ENCODE data around the gene IL24. TPM values are rescaled to one million over a fixed set of nuclear protein-coding genes. Genes with fewer than 3 reads are reported as not detected.

Gene IL24
- total and polyA plus RNA-seq, 2 donors (not counting 1 experiment from before 2014, with no cell fraction given) = 0.17 to 0.54 TPM

- H2AFZ ChIP-seq (ENCODE audit: low read length) = no peak overlapping the region
- no peak overlapping the region for H3K4me3 ChIP-seq (replicated peaks in 1 of 4; ENCODE audit: control extremely low read depth in 1 of 4, insufficient read depth in 1 of 4, low read depth in 3 of 4, low read length in 4 of 4)
- H3K27me3 ChIP-seq (ENCODE audit: control insufficient read depth, insufficient read depth, low read length) = no peaks in the 10 kb centered on the region
- H3K9me3 ChIP-seq (ENCODE audit: control insufficient read depth, insufficient read depth, low read depth, low read length) = no peaks in the 10 kb centered on the region
- TF ChIP-seq CTCF (conservative IDR thresholded peaks at IDR 0.05 in 1 of 2, IDR thresholded peaks at IDR 0.05 in 1 of 2; ENCODE audit: low read depth in 1 of 2, low read length in 2 of 2) = no peak
- no peak for TF ChIP-seq EZH2 (IDR thresholded peaks at IDR 0.05; ENCODE audit: low read length, missing control alignments)
- no peaks in the 10 kb centered on the region for H3K79me2 ChIP-seq (ENCODE audit: control insufficient read depth, insufficient read depth, low read length)
- no peak for DNase-seq (ENCODE audit: low read depth in 2 of 2)
- H3K9ac ChIP-seq (ENCODE audit: insufficient read depth, low read length) = no peak overlapping the region
- no peak overlapping the region for H3K4me2 ChIP-seq (ENCODE audit: extremely low read depth, insufficient read depth, low read length)
- H3K27ac ChIP-seq (ENCODE audit: insufficient read depth, low read length) = no peak overlapping the region
- H4K20me1 ChIP-seq (ENCODE audit: control insufficient read depth, extremely low read depth, insufficient read depth, low read length) = no peaks in the 10 kb centered on the region
- peaks cover 12% of the 10 kb centered on the region for H3K4me1 ChIP-seq (ENCODE audit: control insufficient read depth, extremely low read depth, insufficient read depth, low read length)
- H3K36me3 ChIP-seq (ENCODE audit: control insufficient read depth, insufficient read depth, low read length) = no peaks in the 10 kb centered on the region
Observed at GRCh38 chr1:206902702-206903101, 5.5 kb downstream of the IL24 start.

GRCh38 chr1:206903687-206904086 lies 6.4 kb downstream of the IL24 start:
- Histone ChIP-seq H3K27ac (ENCODE audit: insufficient read depth, low read length) (no peak overlapping the region), H3K4me1 (ENCODE audit: control insufficient read depth, extremely low read depth, insufficient read depth, low read length) (peaks cover 6% of the 10 kb centered on the region), H3K9ac (ENCODE audit: insufficient read depth, low read length) (no peak overlapping the region), H3K79me2 (ENCODE audit: control insufficient read depth, insufficient read depth, low read length) (no peaks in the 10 kb centered on the region), H3K4me2 (ENCODE audit: extremely low read depth, insufficient read depth, low read length) (no peak overlapping the region), H3K9me3 (ENCODE audit: control insufficient read depth, insufficient read depth, low read depth, low read length) (no peaks in the 10 kb centered on the region), H3K27me3 (ENCODE audit: control insufficient read depth, insufficient read depth, low read length) (no peaks in the 10 kb centered on the region), H3K36me3 (ENCODE audit: control insufficient read depth, insufficient read depth, low read length) (no peaks in the 10 kb centered on the region), H4K20me1 (ENCODE audit: control insufficient read depth, extremely low read depth, insufficient read depth, low read length) (no peaks in the 10 kb centered on the region), H2AFZ (ENCODE audit: low read length) (no peak overlapping the region), H3K4me3 (replicated peaks in 1 of 4; ENCODE audit: control extremely low read depth in 1 of 4, insufficient read depth in 1 of 4, low read depth in 3 of 4, low read length in 4 of 4) (no peak overlapping the region)
- DNase-seq (ENCODE audit: low read depth in 2 of 2) = no peak
- no peak for TF ChIP-seq CTCF (conservative IDR thresholded peaks at IDR 0.05 in 1 of 2, IDR thresholded peaks at IDR 0.05 in 1 of 2; ENCODE audit: low read depth in 1 of 2, low read length in 2 of 2)
- no peak for TF ChIP-seq EZH2 (IDR thresholded peaks at IDR 0.05; ENCODE audit: low read length, missing control alignments)

- Histone ChIP-seq H3K36me3 (ENCODE audit: control insufficient read depth, insufficient read depth, low read length) (no peaks in the 10 kb centered on the region), H3K9me3 (ENCODE audit: control insufficient read depth, insufficient read depth, low read depth, low read length) (no peaks in the 10 kb centered on the region), H3K27ac (ENCODE audit: insufficient read depth, low read length) (peak overlapping the region; percentile 76), H2AFZ (ENCODE audit: low read length) (no peak overlapping the region), H3K4me3 (replicated peaks in 1 of 4; ENCODE audit: control extremely low read depth in 1 of 4, insufficient read depth in 1 of 4, low read depth in 3 of 4, low read length in 4 of 4) (no peak overlapping the region), H4K20me1 (ENCODE audit: control insufficient read depth, extremely low read depth, insufficient read depth, low read length) (no peaks in the 10 kb centered on the region), H3K4me2 (ENCODE audit: extremely low read depth, insufficient read depth, low read length) (no peak overlapping the region), H3K79me2 (ENCODE audit: control insufficient read depth, insufficient read depth, low read length) (no peaks in the 10 kb centered on the region), H3K4me1 (ENCODE audit: control insufficient read depth, extremely low read depth, insufficient read depth, low read length) (peaks cover 2% of the 10 kb centered on the region), H3K27me3 (ENCODE audit: control insufficient read depth, insufficient read depth, low read length) (no peaks in the 10 kb centered on the region), H3K9ac (ENCODE audit: insufficient read depth, low read length) (no peak overlapping the region)
- no peak for TF ChIP-seq EZH2 (IDR thresholded peaks at IDR 0.05; ENCODE audit: low read length, missing control alignments)
- TF ChIP-seq CTCF (conservative IDR thresholded peaks at IDR 0.05 in 1 of 2, IDR thresholded peaks at IDR 0.05 in 1 of 2; ENCODE audit: low read depth in 1 of 2, low read length in 2 of 2) = no peak
- DNase-seq (ENCODE audit: low read depth in 2 of 2) = no peak
Observed at GRCh38 chr1:206904423-206905142, 7.3 kb downstream of the IL24 start.
